Measurements from ENCODE around the gene XPNPEP3. TPM values are rescaled to one million over a fixed set of nuclear protein-coding genes. Genes with fewer than 3 reads are reported as not detected.
A peak's percentile ranks its signal among the peaks of the same experiment; 100 is the strongest.

XPNPEP3 gene
- total RNA-seq, 1 donor = 15.6 TPM

DNA sequence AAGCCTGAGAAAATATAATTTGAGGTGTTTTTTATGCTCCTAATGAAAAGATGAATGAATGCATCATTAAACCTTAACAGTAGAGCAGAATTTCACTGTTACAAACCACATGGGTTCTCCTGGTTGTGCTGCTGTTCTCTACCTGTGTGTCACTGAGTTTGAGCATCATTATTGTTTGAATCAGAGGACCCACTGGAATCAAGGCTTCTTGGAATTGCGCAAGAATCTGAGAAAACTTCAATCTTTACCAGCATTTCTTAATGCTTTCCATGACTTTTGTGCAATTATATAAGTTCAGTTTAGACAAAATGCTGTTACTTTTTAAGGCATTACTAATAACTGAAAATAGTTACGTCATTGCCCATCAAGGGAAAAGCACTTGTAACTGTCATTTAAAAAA lies 75.4 kb downstream of the XPNPEP3 start:
- no peak overlapping the region for H3K27ac ChIP-seq (ENCODE audit: low read depth, low read length)
- H3K4me3 ChIP-seq (ENCODE audit: insufficient read depth, low read length) = no peak overlapping the region
- TF ChIP-seq, protein P1, sequence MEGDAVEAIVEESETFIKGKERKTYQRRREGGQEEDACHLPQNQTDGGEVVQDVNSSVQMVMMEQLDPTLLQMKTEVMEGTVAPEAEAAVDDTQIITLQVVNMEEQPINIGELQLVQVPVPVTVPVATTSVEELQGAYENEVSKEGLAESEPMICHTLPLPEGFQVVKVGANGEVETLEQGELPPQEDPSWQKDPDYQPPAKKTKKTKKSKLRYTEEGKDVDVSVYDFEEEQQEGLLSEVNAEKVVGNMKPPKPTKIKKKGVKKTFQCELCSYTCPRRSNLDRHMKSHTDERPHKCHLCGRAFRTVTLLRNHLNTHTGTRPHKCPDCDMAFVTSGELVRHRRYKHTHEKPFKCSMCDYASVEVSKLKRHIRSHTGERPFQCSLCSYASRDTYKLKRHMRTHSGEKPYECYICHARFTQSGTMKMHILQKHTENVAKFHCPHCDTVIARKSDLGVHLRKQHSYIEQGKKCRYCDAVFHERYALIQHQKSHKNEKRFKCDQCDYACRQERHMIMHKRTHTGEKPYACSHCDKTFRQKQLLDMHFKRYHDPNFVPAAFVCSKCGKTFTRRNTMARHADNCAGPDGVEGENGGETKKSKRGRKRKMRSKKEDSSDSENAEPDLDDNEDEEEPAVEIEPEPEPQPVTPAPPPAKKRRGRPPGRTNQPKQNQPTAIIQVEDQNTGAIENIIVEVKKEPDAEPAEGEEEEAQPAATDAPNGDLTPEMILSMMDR (IDR thresholded peaks at IDR 0.05; ENCODE audit: extremely low read depth, low read depth, low read length) = no peak

GRCh38 chr22:40939202-40939601 lies 82.3 kb downstream of the XPNPEP3 start:
- no peaks in the 10 kb centered on the region for H3K79me2 ChIP-seq (ENCODE audit: insufficient read depth, low read length)
- no peaks in the 10 kb centered on the region for H3K4me1 ChIP-seq (ENCODE audit: insufficient read depth, low read length)
- H2AFZ ChIP-seq (ENCODE audit: low read length) = no peak overlapping the region
- no peak overlapping the region for H3K27ac ChIP-seq (ENCODE audit: low read depth, low read length)
- DNase-seq (ENCODE audit: insufficient read length, low spot score, missing footprints) = no peak
- H3K4me3 ChIP-seq (ENCODE audit: insufficient read depth, low read length) = no peak overlapping the region
- no peaks in the 10 kb centered on the region for H3K9me3 ChIP-seq (ENCODE audit: low read depth, low read length)
- no peaks in the 10 kb centered on the region for H3K27me3 ChIP-seq (ENCODE audit: insufficient read depth, low read length)
- TF ChIP-seq, protein P1 (IDR thresholded peaks at IDR 0.05; ENCODE audit: extremely low read depth, low read depth, low read length) = no peak
- no peak overlapping the region for H3K4me2 ChIP-seq (ENCODE audit: insufficient read depth, low read length)
- H4K20me1 ChIP-seq (ENCODE audit: insufficient read depth, low read length) = no peaks in the 10 kb centered on the region
- no peaks in the 10 kb centered on the region for H3K36me3 ChIP-seq (ENCODE audit: insufficient read depth, low read length)

More for the DNA sequence above, 75.4 kb downstream of the XPNPEP3 start:
- no peak for DNase-seq (ENCODE audit: insufficient read length, low spot score, missing footprints)
- Histone ChIP-seq H3K27me3 (ENCODE audit: insufficient read depth, low read length) (no peaks in the 10 kb centered on the region), H3K9me3 (ENCODE audit: low read depth, low read length) (no peaks in the 10 kb centered on the region), H3K79me2 (ENCODE audit: insufficient read depth, low read length) (no peaks in the 10 kb centered on the region), H2AFZ (ENCODE audit: low read length) (no peak overlapping the region), H3K36me3 (ENCODE audit: insufficient read depth, low read length) (peaks cover 18% of the 10 kb centered on the region), H4K20me1 (ENCODE audit: insufficient read depth, low read length) (no peaks in the 10 kb centered on the region), H3K4me2 (ENCODE audit: insufficient read depth, low read length) (no peak overlapping the region), H3K4me1 (ENCODE audit: insufficient read depth, low read length) (no peaks in the 10 kb centered on the region)

- H3K27me3 ChIP-seq (ENCODE audit: insufficient read depth, low read length) = no peaks in the 10 kb centered on the region
- peak within 1 kb of the TSS; percentile 97 for H2AFZ ChIP-seq (ENCODE audit: low read length)
- H3K36me3 ChIP-seq (ENCODE audit: insufficient read depth, low read length) = peaks cover 27% of the 10 kb centered on the region
- DNase-seq (ENCODE audit: insufficient read length, low spot score, missing footprints) = peak; percentile 99
- H4K20me1 ChIP-seq (ENCODE audit: insufficient read depth, low read length) = no peaks in the 10 kb centered on the region
- H3K4me3 ChIP-seq (ENCODE audit: insufficient read depth, low read length) = peak within 1 kb of the TSS; percentile 99
- no peaks in the 10 kb centered on the region for H3K9me3 ChIP-seq (ENCODE audit: low read depth, low read length)
- H3K4me1 ChIP-seq (ENCODE audit: insufficient read depth, low read length) = peaks cover 17% of the 10 kb centered on the region
- TF ChIP-seq, protein P1 (IDR thresholded peaks at IDR 0.05; ENCODE audit: extremely low read depth, low read depth, low read length) = no peak
- H3K27ac ChIP-seq (ENCODE audit: low read depth, low read length) = peak within 1 kb of the TSS; percentile 92
- peaks cover 48% of the 10 kb centered on the region for H3K79me2 ChIP-seq (ENCODE audit: insufficient read depth, low read length)
- H3K4me2 ChIP-seq (ENCODE audit: insufficient read depth, low read length) = peak within 1 kb of the TSS; percentile 99
These were observed 94.2 kb downstream of the XPNPEP3 start, which contains the start of gene RBX1 for GRCh38 chr22:40950962-40951794. RBX1 (plus strand) TSS chr22:40951378; CDS start chr22:40951399, 21 bp downstream.

Measured in osteoblast (primary cell).